PC-9 (cell line): Measurements from ENCODE around the gene SHE.

Experiments
- EZH2 ChIP-seq: fragments of 200-600 bp; sonication (generic); IDR thresholded peaks from 2 replicates; pipeline ENCODE4 v1.8.0; 2017; ENCODE audit warnings: antibody characterized with exemption, low read depth
- TF ChIP-seq, protein P1 (sequence below): fragments of 200-600 bp; sonication (generic); conservative IDR thresholded peaks from 2 replicates; pipeline ENCODE4 v1.6.1; 2017; ENCODE audit warnings: mixed run types, antibody characterized with exemption, mild to moderate bottlenecking, moderate library complexity

DNA sequence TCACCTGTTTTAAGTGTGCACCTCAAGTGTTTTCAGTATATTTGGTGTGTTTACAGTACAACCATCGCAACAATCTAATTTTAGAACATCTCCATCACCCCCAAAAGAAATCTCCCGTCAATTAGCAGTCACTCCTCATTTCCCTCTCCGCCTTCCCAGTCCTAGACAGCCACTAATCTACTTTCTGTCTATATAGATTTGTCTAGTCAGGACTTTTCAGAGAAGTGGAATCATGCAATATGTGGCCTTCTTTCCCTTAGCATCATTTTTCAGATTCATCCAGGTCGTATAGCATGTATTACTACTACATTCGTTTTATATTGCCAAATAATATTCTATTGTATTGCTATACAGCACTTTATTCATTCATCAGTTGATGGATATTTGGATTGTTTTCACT, 1.7 kb upstream of the SHE start:
- TF ChIP-seq, protein P1, sequence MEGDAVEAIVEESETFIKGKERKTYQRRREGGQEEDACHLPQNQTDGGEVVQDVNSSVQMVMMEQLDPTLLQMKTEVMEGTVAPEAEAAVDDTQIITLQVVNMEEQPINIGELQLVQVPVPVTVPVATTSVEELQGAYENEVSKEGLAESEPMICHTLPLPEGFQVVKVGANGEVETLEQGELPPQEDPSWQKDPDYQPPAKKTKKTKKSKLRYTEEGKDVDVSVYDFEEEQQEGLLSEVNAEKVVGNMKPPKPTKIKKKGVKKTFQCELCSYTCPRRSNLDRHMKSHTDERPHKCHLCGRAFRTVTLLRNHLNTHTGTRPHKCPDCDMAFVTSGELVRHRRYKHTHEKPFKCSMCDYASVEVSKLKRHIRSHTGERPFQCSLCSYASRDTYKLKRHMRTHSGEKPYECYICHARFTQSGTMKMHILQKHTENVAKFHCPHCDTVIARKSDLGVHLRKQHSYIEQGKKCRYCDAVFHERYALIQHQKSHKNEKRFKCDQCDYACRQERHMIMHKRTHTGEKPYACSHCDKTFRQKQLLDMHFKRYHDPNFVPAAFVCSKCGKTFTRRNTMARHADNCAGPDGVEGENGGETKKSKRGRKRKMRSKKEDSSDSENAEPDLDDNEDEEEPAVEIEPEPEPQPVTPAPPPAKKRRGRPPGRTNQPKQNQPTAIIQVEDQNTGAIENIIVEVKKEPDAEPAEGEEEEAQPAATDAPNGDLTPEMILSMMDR: no peak
- TF ChIP-seq EZH2: no peak
